ENCODE results near the gene SGSM1.
"Not testable (repeated sequence)": the region's sequence is repeated elsewhere in the genome, so short reads cannot be mapped to it uniquely, and the experiment has no call there.

- not testable (repeated sequence) for TF ChIP-seq CTCF, POLR2A (IDR thresholded peaks at IDR 0.05)
Measured at GRCh38 chr22:24907101-24907500, 101.1 kb downstream of the SGSM1 start.
